Nephron progenitor cell (in vitro differentiated cells): ENCODE measurements around the gene GIMAP6.

ENCODE experiments used
- DNase-seq: peaks from one replicate; pipeline ENCODE4 v3.0.0; 2021
- H3K27ac Mint-ChIP-seq: 2 replicates; pipeline ENCODE4 v1.8.0; 2021; ENCODE audit warnings: mild to moderate bottlenecking, moderate library complexity, mixed read lengths
- H3K27me3 Mint-ChIP-seq: 2 replicates; pipeline ENCODE4 v1.8.0; 2021; ENCODE audit warnings: mild to moderate bottlenecking, low read depth, mixed read lengths; ENCODE audit not compliant: poor library complexity
- H3K36me3 Mint-ChIP-seq: 2 replicates; pipeline ENCODE4 v1.8.0; 2021; ENCODE audit warnings: low read depth, mixed read lengths
- H3K4me1 Mint-ChIP-seq: 2 replicates; pipeline ENCODE4 v1.8.0; 2021; ENCODE audit warnings: mixed read lengths
- H3K4me3 Mint-ChIP-seq: 2 replicates; pipeline ENCODE4 v1.8.0; 2021; ENCODE audit warnings: mild to moderate bottlenecking, moderate library complexity, mixed read lengths
- H3K9me3 Mint-ChIP-seq: 2 replicates; pipeline ENCODE4 v1.8.0; 2021; ENCODE audit warnings: mild to moderate bottlenecking, moderate library complexity, mixed read lengths
- CTCF ChIP-seq: fragments of 200-600 bp; sonication (generic); IDR thresholded peaks from 2 replicates; pipeline ENCODE4 v1.5.0; 2021; ENCODE audit warnings: antibody characterized with exemption

The GIMAP6 gene

GRCh38 chr7:150645259-150646020 lies 13.3 kb upstream of the GIMAP6 start:
- Mint-ChIP-seq H3K27ac (no peak overlapping the region), H3K4me3 (no peak overlapping the region), H3K27me3 (no peaks in the 10 kb centered on the region), H3K36me3 (no peaks in the 10 kb centered on the region), H3K9me3 (peaks cover 17% of the 10 kb centered on the region), H3K4me1 (peaks cover 12% of the 10 kb centered on the region)
- no peak for TF ChIP-seq CTCF
- no peak for DNase-seq

GRCh38 chr7:150642926-150643325 lies 10.7 kb upstream of the GIMAP6 start:
- no peak for TF ChIP-seq CTCF
- peaks cover 32% of the 10 kb centered on the region for H3K9me3 Mint-ChIP-seq

GRCh38 chr7:150641854-150642253 lies 9.7 kb upstream of the GIMAP6 start:
- H3K27me3 Mint-ChIP-seq, result no peaks in the 10 kb centered on the region
- no peak for TF ChIP-seq CTCF
- H3K9me3 Mint-ChIP-seq, result peaks cover 42% of the 10 kb centered on the region
- peaks cover 7% of the 10 kb centered on the region for H3K36me3 Mint-ChIP-seq
- H3K4me1 Mint-ChIP-seq, result no peaks in the 10 kb centered on the region
- no peak overlapping the region for H3K27ac Mint-ChIP-seq
- no peak overlapping the region for H3K4me3 Mint-ChIP-seq
- no peak for DNase-seq

More at GRCh38 chr7:150642926-150643325, 10.7 kb upstream of the GIMAP6 start:
- no peak overlapping the region for H3K4me3 Mint-ChIP-seq
- no peaks in the 10 kb centered on the region for H3K4me1 Mint-ChIP-seq
- H3K36me3 Mint-ChIP-seq, result peaks cover 7% of the 10 kb centered on the region
- DNase-seq, result no peak
- H3K27ac Mint-ChIP-seq, result no peak overlapping the region
- H3K27me3 Mint-ChIP-seq, result no peaks in the 10 kb centered on the region

- DNase-seq, result no peak
- H3K27ac Mint-ChIP-seq, result no peak overlapping the region
- H3K27me3 Mint-ChIP-seq, result no peaks in the 10 kb centered on the region
- H3K4me1 Mint-ChIP-seq, result no peaks in the 10 kb centered on the region
- H3K36me3 Mint-ChIP-seq, result peaks cover 6% of the 10 kb centered on the region
- H3K4me3 Mint-ChIP-seq, result no peak overlapping the region
- no peak for TF ChIP-seq CTCF
- H3K9me3 Mint-ChIP-seq, result peaks cover 43% of the 10 kb centered on the region
Measured at GRCh38 chr7:150633926-150634325, 1.7 kb upstream of the GIMAP6 start.

- TF ChIP-seq CTCF, result no peak
- no peak for DNase-seq
- H3K4me3 Mint-ChIP-seq, result no peak overlapping the region
- no peaks in the 10 kb centered on the region for H3K4me1 Mint-ChIP-seq
- H3K9me3 Mint-ChIP-seq, result peaks cover 20% of the 10 kb centered on the region
- H3K27me3 Mint-ChIP-seq, result no peaks in the 10 kb centered on the region
- no peaks in the 10 kb centered on the region for H3K36me3 Mint-ChIP-seq
- no peak overlapping the region for H3K27ac Mint-ChIP-seq
Measured at GRCh38 chr7:150631084-150631826, 930 bp downstream of the GIMAP6 start.
